Calu3 (cell line): Measurements from ENCODE around the gene SAMD4A. TPM values are rescaled to one million over a fixed set of nuclear protein-coding genes. Genes with fewer than 3 reads are reported as not detected.

Experiments
- BruUV-seq: library from RNA; stranded (reverse); fragments of 400-500 nt; replicated peaks from 2 replicates; lab custom pipeline; 2021; lab: Mats Ljungman, UMichigan
- CTCF ChIA-PET: fragments of 300-600 bp; sonication (Branson Sonifier 250); formaldehyde crosslinking; loops from one replicate; lab custom pipeline; 2022; ENCODE audit warnings: antibody characterized with exemption; lab: Charles Lee
- DNase-seq: peaks from one replicate; pipeline ENCODE4 v3.0.0; 2022
- H3K27ac Mint-ChIP-seq: one replicate; pipeline ENCODE4 v1.8.0; 2022; ENCODE audit warnings: mixed read lengths; ENCODE audit not compliant: unreplicated experiment
- H3K27me3 Mint-ChIP-seq: one replicate; pipeline ENCODE4 v1.8.0; 2022; ENCODE audit warnings: mixed read lengths; ENCODE audit not compliant: unreplicated experiment
- H3K36me3 Mint-ChIP-seq: one replicate; pipeline ENCODE4 v1.8.0; 2022; ENCODE audit warnings: mild to moderate bottlenecking, moderate library complexity, mixed read lengths; ENCODE audit not compliant: insufficient read depth, unreplicated experiment
- H3K4me1 Mint-ChIP-seq: one replicate; pipeline ENCODE4 v1.8.0; 2022; ENCODE audit warnings: mild to moderate bottlenecking, low read depth, mixed read lengths; ENCODE audit not compliant: unreplicated experiment
- H3K4me3 Mint-ChIP-seq: one replicate; pipeline ENCODE4 v1.8.0; 2022; ENCODE audit warnings: mild to moderate bottlenecking, low read depth, moderate library complexity, mixed read lengths; ENCODE audit not compliant: unreplicated experiment
- H3K9me3 Mint-ChIP-seq: one replicate; pipeline ENCODE4 v1.8.0; 2022; ENCODE audit warnings: low read depth, mixed read lengths; ENCODE audit not compliant: unreplicated experiment
- intact Hi-C: fragments of 100-400 bp; cut with micrococcal nuclease; formaldehyde crosslinking; loops from one replicate; pipeline ENCODE4 v1.10.0; 2022; ENCODE audit not compliant: unreplicated experiment
- total RNA-seq: library from RNA; stranded (reverse); gene quantifications from 2 replicates; pipeline ENCODE4 v1.2.3, GENCODE V29; 2022
- TF ChIP-seq, protein P1 (sequence below): fragments of 200-600 bp; IDR thresholded peaks from one replicate; pipeline ENCODE4 v1.8.0; 2022; ENCODE audit warnings: antibody characterized with exemption; ENCODE audit not compliant: unreplicated experiment

The SAMD4A gene
- total RNA-seq, 1 experiment from 2014 or later, result 14.4 TPM

DNA sequence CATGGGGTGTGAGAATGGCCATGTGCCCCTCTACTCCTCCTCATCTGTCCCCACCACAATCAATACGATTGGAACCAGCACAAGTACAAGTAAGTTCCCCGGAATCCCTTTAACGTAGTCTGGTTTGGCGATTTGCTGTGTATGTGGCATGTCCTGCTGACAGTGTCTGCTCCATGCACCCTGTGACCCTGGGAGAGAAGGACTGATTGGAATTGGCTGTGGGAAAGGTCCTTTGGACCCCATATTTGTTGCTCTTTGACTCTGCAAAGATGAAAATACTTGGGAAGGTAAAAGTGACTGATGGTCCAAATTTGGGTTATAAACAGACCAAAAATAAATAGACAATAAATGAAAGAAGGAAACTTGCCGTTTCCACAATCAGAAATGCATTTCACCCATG is 135.6 kb downstream of the SAMD4A start:
- no peak for DNase-seq
- Mint-ChIP-seq H3K9me3 (no peaks in the 10 kb centered on the region), H3K27ac (no peak overlapping the region), H3K36me3 (no peaks in the 10 kb centered on the region), H3K4me3 (no peak overlapping the region), H3K27me3 (no peaks in the 10 kb centered on the region), H3K4me1 (peaks cover 2% of the 10 kb centered on the region)
- intact Hi-C loops, result no loop called here
- TF ChIP-seq, protein P1, sequence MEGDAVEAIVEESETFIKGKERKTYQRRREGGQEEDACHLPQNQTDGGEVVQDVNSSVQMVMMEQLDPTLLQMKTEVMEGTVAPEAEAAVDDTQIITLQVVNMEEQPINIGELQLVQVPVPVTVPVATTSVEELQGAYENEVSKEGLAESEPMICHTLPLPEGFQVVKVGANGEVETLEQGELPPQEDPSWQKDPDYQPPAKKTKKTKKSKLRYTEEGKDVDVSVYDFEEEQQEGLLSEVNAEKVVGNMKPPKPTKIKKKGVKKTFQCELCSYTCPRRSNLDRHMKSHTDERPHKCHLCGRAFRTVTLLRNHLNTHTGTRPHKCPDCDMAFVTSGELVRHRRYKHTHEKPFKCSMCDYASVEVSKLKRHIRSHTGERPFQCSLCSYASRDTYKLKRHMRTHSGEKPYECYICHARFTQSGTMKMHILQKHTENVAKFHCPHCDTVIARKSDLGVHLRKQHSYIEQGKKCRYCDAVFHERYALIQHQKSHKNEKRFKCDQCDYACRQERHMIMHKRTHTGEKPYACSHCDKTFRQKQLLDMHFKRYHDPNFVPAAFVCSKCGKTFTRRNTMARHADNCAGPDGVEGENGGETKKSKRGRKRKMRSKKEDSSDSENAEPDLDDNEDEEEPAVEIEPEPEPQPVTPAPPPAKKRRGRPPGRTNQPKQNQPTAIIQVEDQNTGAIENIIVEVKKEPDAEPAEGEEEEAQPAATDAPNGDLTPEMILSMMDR, result no peak
- no TSS peak for BruUV-seq
- CTCF ChIA-PET, result no interaction called here

GRCh38 chr14:54703082-54703481 is 136.2 kb downstream of the SAMD4A start:
- BruUV-seq, result no TSS peak
- H3K4me3 Mint-ChIP-seq, result no peak overlapping the region
- no peak for DNase-seq
- H3K4me1 Mint-ChIP-seq, result no peaks in the 10 kb centered on the region
- TF ChIP-seq, protein P1, result no peak
- no peaks in the 10 kb centered on the region for H3K9me3 Mint-ChIP-seq
- no peak overlapping the region for H3K27ac Mint-ChIP-seq
- CTCF ChIA-PET, result no interaction called here
- H3K36me3 Mint-ChIP-seq, result no peaks in the 10 kb centered on the region
- H3K27me3 Mint-ChIP-seq, result no peaks in the 10 kb centered on the region
- intact Hi-C loops, result no loop called here

DNA sequence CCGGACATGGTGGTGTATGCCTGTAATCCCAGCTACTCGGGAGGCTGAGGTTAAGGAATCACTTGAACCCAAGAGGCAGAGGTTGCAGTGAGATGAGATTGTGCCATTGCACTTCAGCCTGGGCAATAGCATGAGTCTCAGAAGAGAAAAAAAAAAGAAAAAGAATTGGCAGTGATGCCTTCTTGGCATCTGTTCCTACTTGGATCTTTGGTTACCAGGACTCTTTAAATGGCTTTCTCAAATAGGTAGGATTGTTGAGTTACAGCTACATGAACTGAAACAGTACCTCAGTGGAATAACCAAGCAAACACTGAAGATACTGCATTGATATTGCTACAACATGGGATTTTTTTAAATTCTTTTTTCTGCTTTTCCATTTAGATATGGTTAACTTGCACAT is 136.8 kb downstream of the SAMD4A start:
- CTCF ChIA-PET, result no interaction called here
- no peak for DNase-seq
- no peaks in the 10 kb centered on the region for H3K27me3 Mint-ChIP-seq
- no peaks in the 10 kb centered on the region for H3K4me1 Mint-ChIP-seq
- H3K36me3 Mint-ChIP-seq, result no peaks in the 10 kb centered on the region
- H3K27ac Mint-ChIP-seq, result no peak overlapping the region
- intact Hi-C loops, result no loop called here
- TF ChIP-seq, protein P1, result no peak
- H3K4me3 Mint-ChIP-seq, result no peak overlapping the region
- BruUV-seq, result no TSS peak
- no peaks in the 10 kb centered on the region for H3K9me3 Mint-ChIP-seq

GRCh38 chr14:54704768-54705167 is 137.8 kb downstream of the SAMD4A start:
- no TSS peak for BruUV-seq
- CTCF ChIA-PET, result no interaction called here
- no peak for DNase-seq
- Mint-ChIP-seq H3K27me3 (no peaks in the 10 kb centered on the region), H3K4me3 (no peak overlapping the region), H3K9me3 (no peaks in the 10 kb centered on the region), H3K4me1 (no peaks in the 10 kb centered on the region), H3K36me3 (no peaks in the 10 kb centered on the region), H3K27ac (no peak overlapping the region)
- TF ChIP-seq, protein P1, result no peak
- intact Hi-C loops, result no loop called here
